HFF-Myc (cell line): ENCODE results near the gene AIDA.

Experiments
- DNase-seq: peaks from one replicate; pipeline ENCODE4 v3.0.0-alpha.2; 2011; ENCODE audit warnings: low read depth; ENCODE audit errors: extremely low read depth
- H3K4me3 ChIP-seq: replicated peaks from 2 replicates; pipeline ENCODE4 v1.5.1; 2011; ENCODE audit warnings: low read depth, mild to moderate bottlenecking, control low read depth, low read length
- CTCF ChIP-seq: IDR thresholded peaks from 2 replicates; pipeline ENCODE4 v1.5.1; 2012; ENCODE audit warnings: mild to moderate bottlenecking, low read depth, low read length, control low read depth; ENCODE audit errors: missing control alignments

Gene AIDA

GRCh38 chr1:222734740-222735139 lies 22.4 kb upstream of the AIDA start:
- DNase-seq: no peak
- no peak for TF ChIP-seq CTCF
- H3K4me3 ChIP-seq: no peak overlapping the region

GRCh38 chr1:222732216-222733159 lies 20.2 kb upstream of the AIDA start:
- no peak for TF ChIP-seq CTCF
- DNase-seq: no peak
- H3K4me3 ChIP-seq: no peak overlapping the region

- TF ChIP-seq CTCF: no peak
- no peak for DNase-seq
Measured at GRCh38 chr1:222730866-222731265, 18.6 kb upstream of the AIDA start.

GRCh38 chr1:222728746-222729145 lies 16.5 kb upstream of the AIDA start:
- TF ChIP-seq CTCF: no peak
- no peak for DNase-seq
- no peak overlapping the region for H3K4me3 ChIP-seq

More at GRCh38 chr1:222730866-222731265, 18.6 kb upstream of the AIDA start:
- H3K4me3 ChIP-seq: no peak overlapping the region

- no peak for DNase-seq
- no peak for TF ChIP-seq CTCF
- H3K4me3 ChIP-seq: no peak overlapping the region
Measured at GRCh38 chr1:222716393-222716792, 4.1 kb upstream of the AIDA start.

- H3K4me3 ChIP-seq: peak overlapping the region; percentile 100
- peak; percentile 73 for DNase-seq
- TF ChIP-seq CTCF: no peak
Measured at GRCh38 chr1:222713091-222713961, 1.0 kb upstream of the AIDA start.
